Testis (tissue), 2 donors: ENCODE data around the gene SP3.

Source experiments
- CTCF ChIP-seq, 3 experiments: fragments of 450-650 bp in 2 of 3; fragments of 200-600 bp in 1 of 3; sonication (generic) in 1 of 3; IDR thresholded peaks; one replicate each; pipeline ENCODE4 v1.5.1; 2016 to 2019; ENCODE audit warnings: antibody characterized with exemption in 3 of 3, mild to moderate bottlenecking in 2 of 3, moderate library complexity in 1 of 3
- POLR2A ChIP-seq: fragments of 450-650 bp; IDR thresholded peaks from one replicate; pipeline ENCODE4 v1.6.1; 2017; ENCODE audit warnings: antibody characterized with exemption, mild to moderate bottlenecking, moderate library complexity

DNA sequence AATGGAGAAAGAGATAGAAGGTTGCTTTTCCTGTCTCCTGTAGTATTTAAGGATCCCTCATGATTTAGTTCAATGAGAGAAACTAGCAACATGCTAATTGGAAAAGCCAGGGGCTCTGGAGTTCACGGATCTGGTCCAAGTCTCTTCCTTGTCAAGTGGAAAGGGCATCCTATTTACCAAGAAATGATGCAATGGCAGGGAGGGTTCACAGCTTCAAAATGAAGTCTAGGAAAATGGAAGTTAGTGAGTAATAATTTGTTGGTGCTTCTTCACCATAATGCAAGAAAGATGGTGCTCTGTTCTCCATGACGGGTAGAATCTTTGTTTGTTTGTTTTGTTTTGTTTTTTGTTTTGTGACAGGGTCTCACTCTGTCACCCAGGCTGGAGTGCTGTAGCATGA lies 34.6 kb upstream of the SP3 start:
- TF ChIP-seq CTCF (IDR thresholded peaks at IDR 0.05) (no peak), POLR2A (no peak)
